ENCODE results near the gene HMGCLL1.

- TF ChIP-seq ZNF138 (CRISPR knock-in tag; conservative IDR thresholded peaks at IDR 0.05) = no peak
- no peak for TF ChIP-seq RORB (CRISPR knock-in tag; IDR thresholded peaks at IDR 0.05)
- TF ChIP-seq IRF2 (CRISPR knock-in tag; IDR thresholded peaks at IDR 0.05; ENCODE audit: borderline replicate concordance, low read depth) = no peak
- TF ChIP-seq CREB1 (CRISPR knock-in tag; IDR thresholded peaks at IDR 0.05) = no peak
Measured at GRCh38 chr6:55437141-55437540, 141.9 kb downstream of the HMGCLL1 start.

Measured in WTC11 (cell line).